Stimulated activated memory B cell treated with anti-CD40 and anti-IgM and Interleukin-4, amounts not matched to agents 10 μg/mL and 1 μg/mL and 100 μg/mL, for 72 hours (primary cell): Measurements from ENCODE around the gene RBM23.
"Not testable (repeated sequence)": the region's sequence is repeated elsewhere in the genome, so short reads cannot be mapped to it uniquely, and the experiment has no call there.

Experiments used
- ATAC-seq: fragments of 150-1000 bp; cut with Tn5 transposase; 2 replicates; pipeline ENCODE4 v1.10.0; 2021
- H3K27ac Mint-ChIP-seq: one replicate; pipeline ENCODE4 v1.8.0; 2022; ENCODE audit warnings: mild to moderate bottlenecking, mixed read lengths
- H3K27me3 Mint-ChIP-seq: one replicate; pipeline ENCODE4 v1.8.0; 2022; ENCODE audit warnings: mixed read lengths
- H3K36me3 Mint-ChIP-seq: one replicate; pipeline ENCODE4 v1.8.0; 2022; ENCODE audit warnings: mixed read lengths
- H3K4me1 Mint-ChIP-seq: one replicate; pipeline ENCODE4 v1.8.0; 2022; ENCODE audit warnings: mixed read lengths
- H3K4me3 Mint-ChIP-seq: one replicate; pipeline ENCODE4 v1.8.0; 2022; ENCODE audit warnings: mild to moderate bottlenecking, moderate library complexity, mixed read lengths
- H3K9me3 Mint-ChIP-seq: one replicate; pipeline ENCODE4 v1.8.0; 2022; ENCODE audit warnings: mixed read lengths

RBM23 gene

DNA sequence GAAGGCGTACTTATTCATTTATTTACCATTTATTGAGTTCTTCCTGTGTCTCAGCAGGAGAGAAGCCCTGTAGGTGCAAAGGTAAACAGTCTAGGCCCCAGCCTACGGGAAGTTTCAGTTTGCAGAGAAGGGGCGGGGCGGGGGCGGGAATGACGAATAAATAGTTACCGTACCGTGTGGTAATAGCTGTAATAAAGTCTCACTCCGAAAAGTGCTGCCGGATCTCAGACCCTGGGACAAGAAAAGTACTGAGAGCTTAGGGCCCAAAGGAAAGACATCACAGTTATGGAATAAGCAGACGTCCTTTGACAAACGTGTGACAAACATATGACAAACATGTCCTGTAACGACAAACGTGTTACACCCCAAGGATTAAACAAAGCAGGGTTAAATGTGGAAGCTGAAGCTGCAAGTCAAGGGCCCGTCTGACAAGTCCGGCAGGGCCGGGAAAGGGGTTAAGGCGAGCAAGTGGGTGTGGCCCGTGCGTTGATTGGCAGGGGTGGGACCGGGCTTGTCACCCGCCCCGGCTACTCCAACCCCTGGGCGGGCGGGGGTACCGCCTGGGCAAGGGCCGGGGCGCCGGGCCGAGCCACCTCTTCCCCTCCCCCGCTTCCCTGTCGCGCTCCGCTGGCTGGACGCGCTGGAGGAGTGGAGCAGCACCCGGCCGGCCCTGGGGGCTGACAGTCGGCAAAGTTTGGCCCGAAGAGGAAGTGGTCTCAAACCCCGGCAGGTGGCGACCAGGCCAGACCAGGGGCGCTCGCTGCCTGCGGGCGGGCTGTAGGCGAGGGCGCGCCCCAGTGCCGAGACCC, 47.5 kb downstream of the RBM23 start, which contains the start of gene LRP10:
Gene LRP10 (plus strand): TSS at position 517 of the 809 bp plus-strand sequence. CDS start 564 bp downstream, outside the sequence.
- Mint-ChIP-seq H3K4me3 (peak within 1 kb of the TSS; percentile 79), H3K27me3 (no peaks in the 10 kb centered on the region), H3K4me1 (peaks cover 50% of the 10 kb centered on the region), H3K27ac (peak within 1 kb of the TSS; percentile 95), H3K9me3 (no peaks in the 10 kb centered on the region), H3K36me3 (peaks cover 25% of the 10 kb centered on the region)
- peak; percentile 94 for ATAC-seq

- Mint-ChIP-seq H3K4me1 (peaks cover 47% of the 10 kb centered on the region), H3K36me3 (peaks cover 20% of the 10 kb centered on the region), H3K27me3 (no peaks in the 10 kb centered on the region), H3K27ac (peak overlapping the region; percentile 95), H3K9me3 (no peaks in the 10 kb centered on the region), H3K4me3 (peak overlapping the region; percentile 79)
- ATAC-seq = peak; percentile 75
These were observed 48.1 kb downstream of the RBM23 start for GRCh38 chr14:22870811-22871223.

DNA sequence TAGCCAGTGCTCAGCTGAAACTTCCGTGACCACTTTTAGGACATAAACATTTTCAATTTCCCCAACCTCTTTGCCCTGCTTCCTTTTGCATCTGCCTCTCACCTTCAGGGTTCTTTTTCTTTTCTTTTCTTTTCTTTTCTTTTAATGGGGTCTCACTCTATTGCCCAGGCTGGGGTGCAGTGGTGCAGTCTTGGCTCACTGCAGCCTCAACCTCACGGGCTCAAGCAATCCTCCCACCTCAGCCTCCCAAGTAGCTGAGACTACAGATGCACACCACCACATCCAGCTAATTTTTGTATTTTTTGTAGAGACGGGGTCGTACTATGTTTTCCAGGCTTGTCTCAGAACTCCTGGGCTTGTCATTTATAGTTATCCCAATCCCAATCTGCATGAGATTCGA, 52.1 kb downstream of the RBM23 start:
- no peak overlapping the region for H3K4me3 Mint-ChIP-seq
- H3K27me3 Mint-ChIP-seq = no peaks in the 10 kb centered on the region
- peak overlapping the region; percentile 51 for H3K27ac Mint-ChIP-seq

DNA sequence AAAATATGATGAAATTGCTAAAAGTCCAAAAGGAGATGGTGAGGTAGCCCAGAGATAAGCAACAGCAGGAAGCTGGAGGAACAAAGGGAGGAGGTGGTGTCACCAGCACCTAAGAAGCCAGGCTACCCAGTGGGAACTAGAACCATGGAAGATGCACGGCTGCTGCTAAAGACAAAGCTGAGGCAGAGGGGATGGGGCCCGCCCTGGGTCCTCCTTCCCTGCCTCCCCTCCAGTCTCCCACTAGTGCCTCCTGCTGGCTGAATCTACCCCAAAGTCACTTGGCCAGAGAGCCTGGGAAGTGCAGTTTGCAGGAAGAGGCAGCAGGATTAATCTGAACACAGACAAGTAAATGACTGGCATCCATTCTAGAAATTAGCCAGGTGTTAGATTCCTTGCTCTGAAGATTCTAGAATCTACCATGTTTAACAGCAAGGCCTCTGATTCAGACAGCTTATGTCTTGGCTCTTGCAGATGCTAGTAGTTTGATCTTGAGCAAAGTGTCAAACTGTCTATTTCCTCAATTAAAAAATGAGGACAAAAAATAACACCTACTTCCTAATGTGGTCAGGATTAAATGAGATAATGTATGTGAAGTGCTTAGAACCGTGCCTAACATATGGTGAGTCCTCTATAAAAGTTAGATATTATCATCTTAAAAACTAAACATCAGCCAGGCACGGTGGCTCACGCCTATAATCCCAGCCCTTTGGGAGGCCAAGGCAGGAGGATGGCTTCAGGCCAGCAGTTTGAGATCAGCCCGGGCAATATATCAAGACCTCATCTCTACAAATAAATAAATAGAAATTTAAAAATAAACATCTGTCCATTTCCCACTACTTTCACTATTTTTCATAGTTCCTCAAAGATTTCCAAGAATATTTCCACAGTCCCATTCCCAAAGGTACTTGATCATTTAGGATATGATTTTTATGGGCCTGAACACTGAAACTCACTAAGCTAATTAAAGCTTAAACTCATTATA, 53.2 kb downstream of the RBM23 start:
- Mint-ChIP-seq H3K4me3 (no peak overlapping the region), H3K27me3 (no peaks in the 10 kb centered on the region), H3K9me3 (no peaks in the 10 kb centered on the region), H3K36me3 (no peaks in the 10 kb centered on the region), H3K4me1 (peaks cover 10% of the 10 kb centered on the region), H3K27ac (peak overlapping the region; percentile 51)
- ATAC-seq = no peak

More for the DNA sequence above, 52.1 kb downstream of the RBM23 start:
- H3K36me3 Mint-ChIP-seq = no peaks in the 10 kb centered on the region
- H3K9me3 Mint-ChIP-seq = no peaks in the 10 kb centered on the region
- no peak for ATAC-seq
- peaks cover 17% of the 10 kb centered on the region for H3K4me1 Mint-ChIP-seq

GRCh38 chr14:22864979-22865378, 54.0 kb downstream of the RBM23 start:
- no peaks in the 10 kb centered on the region for H3K9me3 Mint-ChIP-seq
- no peak for ATAC-seq
- H3K27me3 Mint-ChIP-seq = no peaks in the 10 kb centered on the region
- H3K4me1 Mint-ChIP-seq = peaks cover 7% of the 10 kb centered on the region
- no peak overlapping the region for H3K27ac Mint-ChIP-seq
- no peak overlapping the region for H3K4me3 Mint-ChIP-seq
- no peaks in the 10 kb centered on the region for H3K36me3 Mint-ChIP-seq

DNA sequence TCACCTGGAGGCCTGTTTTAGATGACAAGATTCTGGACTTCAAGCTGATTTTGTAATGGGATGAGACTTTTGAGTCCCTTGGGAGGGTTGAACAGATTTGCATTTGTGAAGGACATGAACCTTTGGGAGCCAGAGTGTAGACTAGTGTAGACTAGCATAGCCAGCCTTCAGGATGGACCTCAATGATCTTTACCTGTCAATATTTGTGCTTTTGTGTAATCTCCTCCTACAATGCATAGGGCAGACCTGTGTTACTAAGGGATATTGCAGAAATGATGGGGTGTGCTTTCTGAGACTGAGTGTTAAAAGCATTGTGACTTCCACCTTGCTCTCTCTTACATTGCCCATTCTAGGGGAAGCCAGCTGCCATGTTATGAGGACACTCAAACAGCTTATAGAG, 57.3 kb downstream of the RBM23 start:
- ATAC-seq = no peak
- H3K9me3 Mint-ChIP-seq = no peaks in the 10 kb centered on the region
- H3K27ac Mint-ChIP-seq = no peak overlapping the region
- peaks cover 4% of the 10 kb centered on the region for H3K4me1 Mint-ChIP-seq
- no peaks in the 10 kb centered on the region for H3K36me3 Mint-ChIP-seq
- no peak overlapping the region for H3K4me3 Mint-ChIP-seq
- no peaks in the 10 kb centered on the region for H3K27me3 Mint-ChIP-seq

DNA sequence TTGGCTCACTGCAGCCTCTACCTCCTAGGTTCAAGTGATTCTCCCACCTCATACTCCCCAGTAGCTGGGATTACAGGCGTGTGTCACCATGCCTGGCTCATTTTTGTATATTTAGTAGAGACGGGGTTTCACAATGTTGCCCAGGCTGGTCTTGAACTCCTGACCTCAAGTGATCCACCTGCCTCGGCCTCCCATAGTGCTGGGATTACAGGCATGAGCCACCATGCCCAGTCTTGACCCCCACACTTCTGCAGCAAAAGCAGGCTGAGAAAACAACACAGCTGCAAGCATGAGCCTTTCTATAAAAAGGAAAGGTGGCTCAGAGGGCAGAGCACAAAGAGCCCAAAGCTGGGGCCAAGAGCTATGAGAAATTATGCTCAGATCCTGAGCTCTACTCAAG, 58.6 kb downstream of the RBM23 start:
- ATAC-seq, H3K36me3 Mint-ChIP-seq, H3K9me3 Mint-ChIP-seq, H3K27ac Mint-ChIP-seq, H3K4me3 Mint-ChIP-seq, H3K4me1 Mint-ChIP-seq, H3K27me3 Mint-ChIP-seq: not testable (repeated sequence)

DNA sequence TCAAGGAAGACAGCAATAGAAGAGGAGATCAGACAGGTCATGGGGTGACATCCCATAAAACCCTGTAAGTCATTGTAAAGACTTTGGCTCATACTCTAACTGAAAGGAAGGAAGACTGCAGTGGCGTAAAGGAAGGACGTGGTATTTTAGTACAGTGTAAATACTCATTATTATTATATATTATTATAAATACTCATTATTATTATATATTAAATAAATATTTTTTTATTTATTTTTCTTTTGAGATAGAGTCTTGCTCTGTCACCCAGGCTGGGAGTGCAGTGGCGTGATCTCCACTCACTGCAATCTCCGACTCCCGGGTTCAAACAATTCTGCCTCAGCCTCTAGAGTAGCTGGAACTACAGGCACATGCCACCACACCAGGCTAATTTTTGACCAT, 62.5 kb downstream of the RBM23 start:
- Mint-ChIP-seq H3K4me3 (no peak overlapping the region), H3K36me3 (no peaks in the 10 kb centered on the region), H3K27me3 (no peaks in the 10 kb centered on the region), H3K27ac (no peak overlapping the region), H3K9me3 (no peaks in the 10 kb centered on the region), H3K4me1 (peaks cover 10% of the 10 kb centered on the region)
- ATAC-seq = no peak

DNA sequence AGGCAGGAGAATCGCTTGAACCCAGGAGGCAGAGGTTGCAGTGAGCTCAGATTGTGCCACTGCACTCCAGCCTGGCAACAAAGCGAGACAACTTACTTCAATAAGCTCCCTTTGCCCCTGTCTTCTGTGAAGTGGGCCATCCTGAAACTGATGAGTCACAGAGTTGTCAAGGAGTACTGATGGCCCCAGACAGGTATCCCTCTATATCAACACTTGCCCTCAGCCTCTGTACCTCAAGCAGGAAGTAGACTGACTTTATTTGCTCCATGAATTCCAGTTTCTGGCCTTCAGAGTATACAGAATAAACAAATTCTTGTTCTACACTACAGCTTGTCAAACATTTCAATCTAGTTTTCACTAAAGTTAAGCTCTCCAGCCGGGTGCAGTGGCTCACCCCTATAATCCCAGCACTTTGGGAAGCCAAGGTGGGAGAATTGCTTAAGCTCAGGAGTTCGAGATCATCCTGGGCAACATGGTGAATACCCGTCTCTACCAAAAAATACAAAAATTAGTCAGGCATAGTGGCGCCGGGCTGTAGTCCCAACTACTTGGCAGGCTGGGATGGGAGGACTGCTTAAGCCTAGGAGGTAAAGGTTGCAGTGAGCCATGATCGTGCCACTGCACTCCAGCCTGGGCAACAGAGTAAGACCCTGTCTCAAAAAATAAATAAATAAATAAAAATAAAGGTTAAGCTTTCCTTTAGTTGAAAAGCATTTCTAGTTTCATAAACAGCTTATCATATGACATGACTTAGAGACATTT, 63.8 kb downstream of the RBM23 start:
- Mint-ChIP-seq H3K4me3 (no peak overlapping the region), H3K9me3 (no peaks in the 10 kb centered on the region), H3K36me3 (no peaks in the 10 kb centered on the region), H3K4me1 (peaks cover 10% of the 10 kb centered on the region), H3K27me3 (no peaks in the 10 kb centered on the region), H3K27ac (no peak overlapping the region)
- no peak for ATAC-seq

DNA sequence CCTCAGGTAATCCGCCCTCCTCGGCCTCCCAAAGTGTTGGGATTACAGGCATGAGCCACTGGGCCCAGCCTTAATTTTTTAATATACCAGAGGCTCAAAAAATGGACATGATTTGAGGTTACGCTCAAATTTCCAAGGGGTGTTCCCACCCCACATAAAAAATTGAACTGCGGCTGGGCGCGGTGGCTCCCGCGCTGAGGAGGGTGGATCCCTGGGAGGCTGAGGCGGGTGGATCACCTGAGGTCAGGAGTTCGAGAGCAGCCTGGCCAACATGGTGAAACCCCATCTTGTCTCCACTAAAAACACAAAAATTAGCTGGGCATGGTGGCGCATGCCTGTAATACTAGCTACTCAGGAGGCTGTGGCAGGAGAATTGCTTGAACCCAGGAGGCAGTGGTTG, 64.7 kb downstream of the RBM23 start:
- H3K27ac Mint-ChIP-seq, H3K4me3 Mint-ChIP-seq, H3K36me3 Mint-ChIP-seq, ATAC-seq, H3K27me3 Mint-ChIP-seq, H3K4me1 Mint-ChIP-seq, H3K9me3 Mint-ChIP-seq: not testable (repeated sequence)

GRCh38 chr14:22852940-22853767, 65.8 kb downstream of the RBM23 start:
- Mint-ChIP-seq H3K36me3 (no peaks in the 10 kb centered on the region), H3K27ac (peak overlapping the region; percentile 65), H3K4me3 (peak overlapping the region; percentile 76), H3K9me3 (no peaks in the 10 kb centered on the region), H3K27me3 (no peaks in the 10 kb centered on the region), H3K4me1 (peaks cover 17% of the 10 kb centered on the region)
- ATAC-seq = peak; percentile 95

GRCh38 chr14:22852599-22852939, 66.4 kb downstream of the RBM23 start:
- no peak for ATAC-seq
- no peaks in the 10 kb centered on the region for H3K27me3 Mint-ChIP-seq
- H3K4me3 Mint-ChIP-seq = no peak overlapping the region
- no peaks in the 10 kb centered on the region for H3K9me3 Mint-ChIP-seq
- peaks cover 22% of the 10 kb centered on the region for H3K4me1 Mint-ChIP-seq
- H3K27ac Mint-ChIP-seq = peak overlapping the region; percentile 65
- H3K36me3 Mint-ChIP-seq = no peaks in the 10 kb centered on the region

DNA sequence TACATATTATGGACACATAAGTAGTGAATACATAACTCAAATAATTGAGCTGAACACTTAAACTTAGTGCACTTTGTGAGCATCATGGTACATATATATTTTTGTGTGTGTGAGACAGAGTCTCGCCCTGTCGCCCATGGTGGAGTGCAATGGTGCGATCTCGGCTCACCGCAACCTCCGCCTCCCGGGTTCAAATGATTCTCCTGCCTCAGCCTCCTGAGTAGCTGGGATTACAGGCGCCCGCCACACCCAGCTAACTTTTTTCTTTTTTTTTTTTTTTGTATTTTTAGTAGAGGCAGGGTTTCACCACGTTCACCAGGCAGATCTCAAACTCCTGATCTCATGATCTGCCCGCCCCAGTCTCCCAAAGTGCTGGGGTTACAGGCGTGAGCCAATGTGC, 66.8 kb downstream of the RBM23 start:
- H3K9me3 Mint-ChIP-seq, H3K27ac Mint-ChIP-seq, H3K36me3 Mint-ChIP-seq, ATAC-seq, H3K27me3 Mint-ChIP-seq, H3K4me3 Mint-ChIP-seq: not testable (repeated sequence)
- H3K4me1 Mint-ChIP-seq = peaks cover 22% of the 10 kb centered on the region

GRCh38 chr14:22850944-22851764, 67.8 kb downstream of the RBM23 start:
- Mint-ChIP-seq H3K9me3 (no peaks in the 10 kb centered on the region), H3K36me3 (no peaks in the 10 kb centered on the region), H3K4me1 (peaks cover 28% of the 10 kb centered on the region), H3K27me3 (peaks cover 10% of the 10 kb centered on the region), H3K27ac (peak overlapping the region; percentile 24), H3K4me3 (no peak overlapping the region)
- ATAC-seq = no peak
